Lung (tissue), 12 donors: ENCODE results near the gene RBSN. TPM values are rescaled to one million over a fixed set of nuclear protein-coding genes. Genes with fewer than 3 reads are reported as not detected.
A peak's percentile ranks its signal among the peaks of the same experiment; 100 is the strongest.

Experiments
- ATAC-seq: fragments of 200-7000 bp; cut with Tn5 transposase; one replicate; pipeline ENCODE4 v1.9.1; 2020; ENCODE audit warnings: moderate number of reproducible peaks; ENCODE audit not compliant: insufficient read depth, low FRiP score
- DNase-seq, 3 donors: peaks; one replicate each; pipeline ENCODE4 v3.0.0-alpha.2; 2013 to 2017
- H3K27ac ChIP-seq, 2 donors: one replicate each; pipeline ENCODE4 v1.5.1; 2013; ENCODE audit warnings: mild to moderate bottlenecking in 2 of 2, moderate library complexity in 2 of 2, control low read depth in 1 of 2, inconsistent platforms in 1 of 2, low read depth in 1 of 2, low read length in 1 of 2
- H3K27me3 ChIP-seq, 3 donors: one replicate each; pipeline ENCODE4 v1.5.1; 2013; ENCODE audit warnings: low read length in 2 of 3; ENCODE audit not compliant: control insufficient read depth in 3 of 3, insufficient read depth in 3 of 3
- H3K36me3 ChIP-seq, 4 donors: one replicate each; pipeline ENCODE4 v1.5.1; 2013; ENCODE audit warnings: low read length in 4 of 4, mild to moderate bottlenecking in 1 of 4, moderate library complexity in 1 of 4; ENCODE audit not compliant: control insufficient read depth in 4 of 4, insufficient read depth in 4 of 4
- H3K4me1 ChIP-seq, 5 donors: one replicate each; pipeline ENCODE4 v1.5.1; 2013; ENCODE audit warnings: low read length in 5 of 5, mild to moderate bottlenecking in 2 of 5, moderate library complexity in 1 of 5; ENCODE audit not compliant: control insufficient read depth in 5 of 5, insufficient read depth in 5 of 5
- H3K4me3 ChIP-seq: one replicate; pipeline ENCODE4 v1.5.1; 2013; ENCODE audit warnings: mild to moderate bottlenecking, control low read depth, moderate library complexity
- H3K9ac ChIP-seq, 2 donors: one replicate each; pipeline ENCODE4 v1.5.1; 2013; ENCODE audit warnings: low read length in 2 of 2, control low read depth in 1 of 2; ENCODE audit not compliant: insufficient read depth in 1 of 2
- H3K9me3 ChIP-seq, 4 donors: one replicate each; pipeline ENCODE4 v1.5.1; 2013; ENCODE audit warnings: low read length in 3 of 4, mild to moderate bottlenecking in 1 of 4, moderate library complexity in 1 of 4; ENCODE audit not compliant: control insufficient read depth in 4 of 4, insufficient read depth in 3 of 4
- WGBS, 2 donors: extraction: QIAGEN DNeasy Blood & Tissue Kit; methylation state at CpG; one replicate each; pipeline ENCODE4 v1.1.7; 2013; 5-methylcytosine and 5-hydroxymethylcytosine counted together
- polyA plus RNA-seq, 2 donors: library from polyadenylated mRNA; stranded (reverse); fragments of 200-250 nt; gene quantifications; one replicate each; pipeline ENCODE4 v1.2.1, GENCODE V29; 2013
- total RNA-seq, 2 donors: library from RNA; depleted of rRNA in 1 of 2; stranded (reverse); fragments of >200 nt in 1 of 2; gene quantifications; one replicate each; pipeline ENCODE4 v1.2.1, GENCODE V29; 2014 to 2021
- TF ChIP-seq, protein P1 (sequence below): IDR thresholded peaks from 2 replicates; pipeline ENCODE4 v1.5.1; 2012; ENCODE audit warnings: mild to moderate bottlenecking; ENCODE audit errors: control extremely low read depth, extremely low read depth
- donor health status: control.
- donor health status: control.
- donor health status: Bipolar disorder and iron deficiency.
- donor health status: healthy.
- donor health status: DM: yes; HTN: yes; CAD: no.

Gene RBSN
- total and polyA plus RNA-seq, 4 donors = 7.9 to 33.8 (median 17.4) TPM

DNA sequence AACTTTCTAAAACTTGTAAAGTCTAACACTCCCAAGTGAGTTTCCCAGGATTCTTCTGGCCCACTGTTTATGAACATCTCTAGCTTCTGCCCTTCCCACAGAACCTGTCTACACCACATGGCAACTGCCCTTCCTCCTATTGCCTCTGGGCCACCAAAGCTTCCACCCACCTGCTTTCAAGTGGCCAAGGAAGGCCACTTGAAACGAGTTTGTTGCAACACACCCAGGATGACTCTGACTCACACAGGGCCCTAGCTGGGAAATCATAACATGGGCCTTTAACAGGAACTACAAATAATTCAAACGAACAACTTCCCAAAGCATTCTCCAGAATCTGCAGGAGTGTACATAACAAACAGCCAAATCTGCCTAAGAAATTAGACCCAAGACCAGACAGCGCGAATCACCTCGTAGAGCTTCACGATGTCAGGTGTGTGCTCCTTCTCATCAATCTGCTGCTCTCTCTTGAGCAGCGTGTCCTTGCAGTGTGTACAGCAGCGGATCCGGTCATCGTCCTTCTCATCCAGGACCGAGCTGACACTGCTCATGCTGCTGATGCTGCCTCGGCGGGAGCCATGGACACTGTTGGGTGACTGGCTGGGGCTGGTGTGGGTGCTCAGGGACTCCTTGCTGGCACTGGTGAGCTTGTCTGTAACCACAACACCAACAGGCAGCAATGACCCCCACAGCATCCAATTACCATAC is 16.8 kb downstream of the RBSN start:
- 79 to 85% methylated on average over 13 of the region's 13 CpGs for WGBS, 2 donors
- Histone ChIP-seq H3K4me1 (peaks cover 0 to 5% (median 0%) of the 10 kb centered on the region in 5 donors), H3K27me3 (no peaks in the 10 kb centered on the region), H3K36me3 (peaks cover 40 to 76% (median 52%) of the 10 kb centered on the region in 4 donors), H3K9me3 (no peaks in the 10 kb centered on the region), H3K4me3 (no peak overlapping the region), H3K9ac (no peak overlapping the region), H3K27ac (peak overlapping the region in 1 of 2 donors; percentile 85)
- TF ChIP-seq, protein P1, sequence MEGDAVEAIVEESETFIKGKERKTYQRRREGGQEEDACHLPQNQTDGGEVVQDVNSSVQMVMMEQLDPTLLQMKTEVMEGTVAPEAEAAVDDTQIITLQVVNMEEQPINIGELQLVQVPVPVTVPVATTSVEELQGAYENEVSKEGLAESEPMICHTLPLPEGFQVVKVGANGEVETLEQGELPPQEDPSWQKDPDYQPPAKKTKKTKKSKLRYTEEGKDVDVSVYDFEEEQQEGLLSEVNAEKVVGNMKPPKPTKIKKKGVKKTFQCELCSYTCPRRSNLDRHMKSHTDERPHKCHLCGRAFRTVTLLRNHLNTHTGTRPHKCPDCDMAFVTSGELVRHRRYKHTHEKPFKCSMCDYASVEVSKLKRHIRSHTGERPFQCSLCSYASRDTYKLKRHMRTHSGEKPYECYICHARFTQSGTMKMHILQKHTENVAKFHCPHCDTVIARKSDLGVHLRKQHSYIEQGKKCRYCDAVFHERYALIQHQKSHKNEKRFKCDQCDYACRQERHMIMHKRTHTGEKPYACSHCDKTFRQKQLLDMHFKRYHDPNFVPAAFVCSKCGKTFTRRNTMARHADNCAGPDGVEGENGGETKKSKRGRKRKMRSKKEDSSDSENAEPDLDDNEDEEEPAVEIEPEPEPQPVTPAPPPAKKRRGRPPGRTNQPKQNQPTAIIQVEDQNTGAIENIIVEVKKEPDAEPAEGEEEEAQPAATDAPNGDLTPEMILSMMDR = no peak
- DNase-seq (no peak), ATAC-seq (peak; percentile 87)

GRCh38 chr3:15079091-15079490 is 19.9 kb downstream of the RBSN start:
- Histone ChIP-seq H3K9me3 (no peaks in the 10 kb centered on the region), H3K9ac (no peak overlapping the region), H3K27me3 (no peaks in the 10 kb centered on the region), H3K27ac (no peak overlapping the region), H3K4me3 (no peak overlapping the region), H3K4me1 (peaks cover 0 to 5% (median 0%) of the 10 kb centered on the region in 5 donors), H3K36me3 (peaks cover 44 to 82% (median 57%) of the 10 kb centered on the region in 4 donors)
- WGBS, 2 donors = 71 to 93% methylated on average over 3 of the region's 3 CpGs
- ATAC-seq = no peak
- TF ChIP-seq, protein P1 = no peak
- DNase-seq = no peak

DNA sequence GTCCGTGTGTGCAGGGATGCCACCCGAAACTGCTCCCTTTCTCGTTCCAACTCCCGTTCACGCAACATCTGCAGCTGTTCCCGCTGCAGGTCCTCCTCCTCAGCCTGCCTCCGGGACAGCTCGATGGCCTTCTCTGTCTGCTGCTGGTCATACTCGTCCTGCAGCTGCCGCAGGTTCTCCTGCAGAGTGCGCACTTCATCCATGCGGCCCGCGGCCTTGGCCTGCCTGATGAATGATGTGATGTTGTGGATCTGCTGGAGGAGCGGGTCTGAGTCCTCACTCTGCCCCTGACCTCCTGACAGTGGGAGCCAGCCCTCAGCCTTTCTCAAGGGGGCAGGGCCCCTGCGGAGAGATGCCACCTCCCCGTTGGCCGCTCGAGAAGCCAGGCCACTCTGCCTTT is 24.4 kb downstream of the RBSN start:
- DNase-seq (no peak), ATAC-seq (no peak)
- Histone ChIP-seq H3K9ac (no peak overlapping the region), H3K27ac (no peak overlapping the region), H3K4me3 (no peak overlapping the region), H3K9me3 (no peaks in the 10 kb centered on the region), H3K27me3 (no peaks in the 10 kb centered on the region), H3K36me3 (peaks cover 42 to 57% (median 45%) of the 10 kb centered on the region in 4 donors), H3K4me1 (no peaks in the 10 kb centered on the region)
- WGBS, 2 donors = 95 to 97% methylated on average over 19 of the region's 19 CpGs
- TF ChIP-seq, protein P1 = no peak
